ENCODE data around the gene SPAG9. TPM values are rescaled to one million over a fixed set of nuclear protein-coding genes. Genes with fewer than 3 reads are reported as not detected.
A peak's percentile ranks its signal among the peaks of the same experiment; 100 is the strongest.

SPAG9 gene
- total and polyA plus RNA-seq, 2 donors (not counting 1 experiment from before 2014, with no cell fraction given) = 8.6 to 64.1 TPM

- peaks cover 0 to 2% of the 10 kb centered on the region in 2 experiments for H3K36me3 ChIP-seq (replicated peaks in 1 of 2; ENCODE audit: control extremely low read depth in 1 of 2, control insufficient read depth in 1 of 2, extremely low read depth in 1 of 2, insufficient read depth in 2 of 2, low read length in 1 of 2)
- H3K9me3 ChIP-seq (ENCODE audit: control extremely low read depth in 1 of 3, control insufficient read depth in 2 of 3, insufficient read depth in 1 of 3, low read length in 2 of 3) = no peaks in the 10 kb centered on the region
- H3K27me3 Mint-ChIP-seq = no peaks in the 10 kb centered on the region
- ChIA-PET POLR2A (interaction anchor here (0.5 kb wide), 1 partner anchor 73 kb away, joined by 3 read pairs; no protein-coding TSS in a partner anchor), CTCF (interaction anchor here (0.6 to 13.9 kb wide), 17 partner anchors 8 to 196 kb away, joined by 3 to 400 read pairs (median 5); partner anchors contain the start of genes NME1 and TOB1)
- H3K27ac Mint-ChIP-seq = no peak overlapping the region
- H2AFZ ChIP-seq (ENCODE audit: insufficient read depth, low read depth, low read length, poor library complexity, severe bottlenecking) = peak overlapping the region; percentile 21
- H3K4me3 Mint-ChIP-seq = no peak overlapping the region
- H3K4me1 ChIP-seq (ENCODE audit: control insufficient read depth in 2 of 2, insufficient read depth in 2 of 2, low read length in 2 of 2) = peaks cover 0 to 5% of the 10 kb centered on the region in 2 donors
- DNase-seq (peak; percentile 78), ATAC-seq (ENCODE audit: low read depth) (peak; percentile 89)
- H3K9ac ChIP-seq (ENCODE audit: low read length) = no peak overlapping the region
- peaks cover 0 to 4% (median 0%) of the 10 kb centered on the region in 4 experiments for H3K27me3 ChIP-seq (replicated peaks in 1 of 4; ENCODE audit: control extremely low read depth in 1 of 4, control insufficient read depth in 3 of 4, insufficient read depth in 4 of 4, low read length in 3 of 4)
- no peaks in the 10 kb centered on the region for H3K9me3 Mint-ChIP-seq (ENCODE audit: insufficient read depth)
- peaks cover 2% of the 10 kb centered on the region for H3K4me1 Mint-ChIP-seq
- H3K79me2 ChIP-seq (ENCODE audit: control insufficient read depth, insufficient read depth, low read length) = no peaks in the 10 kb centered on the region
- H4K20me1 ChIP-seq (ENCODE audit: control insufficient read depth, insufficient read depth, low read length, poor library complexity, severe bottlenecking) = no peaks in the 10 kb centered on the region
- TF ChIP-seq CTCF (IDR thresholded peaks at IDR 0.05) = peak; percentile 79
- no peak for TF ChIP-seq EZH2 (IDR thresholded peaks at IDR 0.05; ENCODE audit: borderline replicate concordance, insufficient read depth, low read depth, low read length, poor library complexity, severe bottlenecking)
- intact Hi-C loops (cut with micrococcal nuclease) = loop anchor here (1.0 kb wide), 3 partner anchors 105 to 410 kb away; partner anchors contain the start of gene SPATA20
- 50% methylated on average over 5 of the region's 13 CpGs for WGBS (ENCODE audit: insufficient coverage)
- H3K27ac ChIP-seq (ENCODE audit: low read length in 2 of 2) = no peak overlapping the region
- H3K4me2 ChIP-seq (replicated peaks; ENCODE audit: low read depth, low read length, poor library complexity, severe bottlenecking) = no peak overlapping the region
- H3K4me3 ChIP-seq (ENCODE audit: control extremely low read depth in 1 of 5, extremely low read depth in 1 of 5, insufficient read depth in 1 of 5, low read depth in 2 of 5, low read length in 4 of 5) = no peak overlapping the region
These were observed 163.7 kb downstream of the SPAG9 start for GRCh38 chr17:50956750-50957523.

- Histone ChIP-seq H3K4me1 (ENCODE audit: control insufficient read depth in 2 of 2, insufficient read depth in 2 of 2, low read length in 2 of 2) (peaks cover 0 to 5% of the 10 kb centered on the region in 2 donors), H3K36me3 (replicated peaks in 1 of 2; ENCODE audit: control extremely low read depth in 1 of 2, control insufficient read depth in 1 of 2, extremely low read depth in 1 of 2, insufficient read depth in 2 of 2, low read length in 1 of 2) (peaks cover 0 to 2% of the 10 kb centered on the region in 2 experiments), H3K27me3 (replicated peaks in 1 of 4; ENCODE audit: control extremely low read depth in 1 of 4, control insufficient read depth in 3 of 4, insufficient read depth in 4 of 4, low read length in 3 of 4) (peaks cover 0 to 4% (median 0%) of the 10 kb centered on the region in 4 experiments), H3K79me2 (ENCODE audit: control insufficient read depth, insufficient read depth, low read length) (no peaks in the 10 kb centered on the region), H3K4me3 (ENCODE audit: control extremely low read depth in 1 of 5, extremely low read depth in 1 of 5, insufficient read depth in 1 of 5, low read depth in 2 of 5, low read length in 4 of 5) (no peak overlapping the region), H3K9me3 (ENCODE audit: control extremely low read depth in 1 of 3, control insufficient read depth in 2 of 3, insufficient read depth in 1 of 3, low read length in 2 of 3) (no peaks in the 10 kb centered on the region), H3K27ac (ENCODE audit: low read length in 2 of 2) (no peak overlapping the region), H2AFZ (ENCODE audit: insufficient read depth, low read depth, low read length, poor library complexity, severe bottlenecking) (peak overlapping the region; percentile 21), H3K9ac (ENCODE audit: low read length) (no peak overlapping the region), H4K20me1 (ENCODE audit: control insufficient read depth, insufficient read depth, low read length, poor library complexity, severe bottlenecking) (no peaks in the 10 kb centered on the region), H3K4me2 (replicated peaks; ENCODE audit: low read depth, low read length, poor library complexity, severe bottlenecking) (no peak overlapping the region)
- intact Hi-C loops (cut with micrococcal nuclease) = loop anchor here (1.0 kb wide), 3 partner anchors 104 to 409 kb away; partner anchors contain the start of gene SPATA20
- Mint-ChIP-seq H3K4me3 (no peak overlapping the region), H3K27ac (no peak overlapping the region), H3K9me3 (ENCODE audit: insufficient read depth) (no peaks in the 10 kb centered on the region), H3K4me1 (peaks cover 2% of the 10 kb centered on the region), H3K27me3 (no peaks in the 10 kb centered on the region)
- 90% methylated on average over 2 of the region's 4 CpGs for WGBS (ENCODE audit: insufficient coverage)
- DNase-seq (no peak), ATAC-seq (ENCODE audit: low read depth) (no peak)
- CTCF ChIA-PET = interaction anchor here (0.6 to 13.9 kb wide), 13 partner anchors 8 to 197 kb away, joined by 3 to 400 read pairs (median 6); partner anchors contain the start of genes NME1 and TOB1
- no peak for TF ChIP-seq EZH2 (IDR thresholded peaks at IDR 0.05; ENCODE audit: borderline replicate concordance, insufficient read depth, low read depth, low read length, poor library complexity, severe bottlenecking)
- TF ChIP-seq CTCF (IDR thresholded peaks at IDR 0.05) = no peak
- POLR2A ChIA-PET = interaction anchor here (1.5 kb wide), 1 partner anchor 105 kb away, joined by 3 read pairs; no protein-coding TSS in a partner anchor
These were observed 164.3 kb downstream of the SPAG9 start for GRCh38 chr17:50956409-50956749.

All from B cell (primary cell).